Tibial nerve (tissue), 4 donors: Measurements from ENCODE around the gene SEMA3E. TPM values are rescaled to one million over a fixed set of nuclear protein-coding genes. Genes with fewer than 3 reads are reported as not detected.
"Not testable (repeated sequence)": the region's sequence is repeated elsewhere in the genome, so short reads cannot be mapped to it uniquely, and the experiment has no call there.

Experiments
- DNase-seq, 2 donors: peaks; one replicate each; pipeline ENCODE4 v3.0.0-alpha.2; 2019; ENCODE audit warnings: low spot score in 2 of 2
- H3K27ac ChIP-seq, 4 donors: fragments of 200-600 bp; sonication (generic) in 3 of 4; one replicate each; pipeline ENCODE4 v1.5.1; 2017 to 2019; ENCODE audit warnings: mild to moderate bottlenecking in 1 of 4
- H3K27me3 ChIP-seq, 2 donors: fragments of 200-600 bp; sonication (generic) in 1 of 2; one replicate each; pipeline versions ENCODE4 v1.5.1 to v1.6.0; 2017 to 2019
- H3K36me3 ChIP-seq, 3 donors: fragments of 200-600 bp; sonication (generic); one replicate each; pipeline ENCODE4 v1.5.1; 2018 to 2019
- H3K4me1 ChIP-seq, 4 donors: fragments of 200-600 bp; sonication (generic) in 3 of 4; one replicate each; pipeline ENCODE4 v1.5.1; 2017 to 2019
- H3K4me3 ChIP-seq, 4 donors: fragments of 200-600 bp; sonication (generic) in 3 of 4; one replicate each; pipeline ENCODE4 v1.5.1; 2017 to 2019; ENCODE audit warnings: mild to moderate bottlenecking in 1 of 4, moderate library complexity in 1 of 4
- H3K9me3 ChIP-seq, 4 donors: fragments of 200-600 bp; sonication (generic) in 3 of 4; one replicate each; pipeline ENCODE4 v1.5.1; 2017 to 2019
- CTCF ChIP-seq, 5 experiments: fragments of 200-600 bp in 3 of 5; fragments of 450-650 bp in 2 of 5; sonication (generic) in 3 of 5; IDR thresholded peaks; one replicate each; pipeline ENCODE4 v1.5.1; 2016 to 2019; ENCODE audit warnings: antibody characterized with exemption in 5 of 5, mild to moderate bottlenecking in 3 of 5, moderate library complexity in 2 of 5
- EP300 ChIP-seq, 2 donors: sonication (generic); formaldehyde crosslinking; IDR thresholded peaks; one replicate each; pipeline ENCODE4 v1.6.1; 2017; ENCODE audit warnings: antibody characterized with exemption in 2 of 2, mild to moderate bottlenecking in 1 of 2
- POLR2A ChIP-seq, 2 donors: fragments of 450-650 bp; IDR thresholded peaks; one replicate each; pipeline ENCODE4 v1.6.1; 2017; ENCODE audit warnings: antibody characterized with exemption in 2 of 2, mild to moderate bottlenecking in 2 of 2, moderate library complexity in 2 of 2
- WGBS, 2 donors: methylation state at CpG; one replicate each; pipeline ENCODE4 v1.1.5; 2018; 5-methylcytosine and 5-hydroxymethylcytosine counted together
- total RNA-seq, 4 donors: library from RNA; depleted of rRNA; stranded (reverse); fragments of >200 nt; gene quantifications; one replicate each; pipeline ENCODE4 v1.1.0, GENCODE V29; 2016

Gene SEMA3E
- total RNA-seq, 4 donors from 2014 or later: 0.60 to 21.9 (median 2.9) TPM

GRCh38 chr7:83677180-83677866 lies 28.4 kb upstream of the SEMA3E start:
- Histone ChIP-seq H3K27me3 (no peaks in the 10 kb centered on the region), H3K36me3 (no peaks in the 10 kb centered on the region), H3K9me3 (peaks cover 0 to 5% (median 0%) of the 10 kb centered on the region in 4 donors), H3K27ac (no peak overlapping the region), H3K4me3 (no peak overlapping the region), H3K4me1 (peaks cover 0 to 11% (median 0%) of the 10 kb centered on the region in 4 donors)
- no peak for DNase-seq
- no peak for TF ChIP-seq CTCF (IDR thresholded peaks at IDR 0.05)
- TF ChIP-seq POLR2A (IDR thresholded peaks at IDR 0.05): no peak
- no peak for TF ChIP-seq EP300 (IDR thresholded peaks at IDR 0.05)
- WGBS, 2 donors: 58 to 59% methylated on average over 4 of the region's 4 CpGs

GRCh38 chr7:83673291-83673690 lies 24.4 kb upstream of the SEMA3E start:
- H3K36me3 ChIP-seq, H3K27me3 ChIP-seq, H3K27ac ChIP-seq, H3K4me3 ChIP-seq, H3K9me3 ChIP-seq, DNase-seq: not testable (repeated sequence)
- H3K4me1 ChIP-seq: peaks cover 0 to 11% (median 0%) of the 10 kb centered on the region in 4 donors
- 93 to 98% methylated on average over 22 to 25 of the region's 28 CpGs for WGBS, 2 donors

DNA sequence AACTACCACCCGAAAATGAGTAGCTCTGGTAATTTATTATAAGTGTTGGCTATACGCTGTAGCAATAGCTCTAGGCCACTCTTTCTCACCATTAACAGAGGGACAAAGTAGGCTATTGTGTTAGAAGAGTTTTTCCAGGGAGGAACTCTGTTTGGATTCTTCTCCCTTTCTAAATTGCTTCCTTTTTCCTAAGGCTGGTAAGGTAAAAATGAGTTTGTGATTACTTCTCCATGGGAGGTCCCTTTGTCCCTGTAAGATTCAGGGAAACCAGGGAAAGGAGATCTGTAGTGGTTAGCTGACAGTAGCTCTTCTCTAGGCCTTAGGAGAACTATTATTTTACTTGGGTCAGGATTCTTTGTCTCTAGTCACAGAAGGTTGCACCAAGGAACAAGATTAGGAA lies 23.2 kb upstream of the SEMA3E start:
- TF ChIP-seq EP300 (IDR thresholded peaks at IDR 0.05): no peak
- no peak for TF ChIP-seq POLR2A (IDR thresholded peaks at IDR 0.05)
- no peak for TF ChIP-seq CTCF (IDR thresholded peaks at IDR 0.05)
- no peaks in the 10 kb centered on the region for H3K27me3 ChIP-seq
- H3K9me3 ChIP-seq: peaks cover 0 to 5% (median 0%) of the 10 kb centered on the region in 4 donors
- peaks cover 0 to 6% (median 0%) of the 10 kb centered on the region in 4 donors for H3K4me1 ChIP-seq
- no peaks in the 10 kb centered on the region for H3K36me3 ChIP-seq
- no peak for DNase-seq
- H3K27ac ChIP-seq: no peak overlapping the region
- H3K4me3 ChIP-seq: no peak overlapping the region
- 81 to 85% methylated on average over 2 of the region's 2 CpGs for WGBS, 2 donors

DNA sequence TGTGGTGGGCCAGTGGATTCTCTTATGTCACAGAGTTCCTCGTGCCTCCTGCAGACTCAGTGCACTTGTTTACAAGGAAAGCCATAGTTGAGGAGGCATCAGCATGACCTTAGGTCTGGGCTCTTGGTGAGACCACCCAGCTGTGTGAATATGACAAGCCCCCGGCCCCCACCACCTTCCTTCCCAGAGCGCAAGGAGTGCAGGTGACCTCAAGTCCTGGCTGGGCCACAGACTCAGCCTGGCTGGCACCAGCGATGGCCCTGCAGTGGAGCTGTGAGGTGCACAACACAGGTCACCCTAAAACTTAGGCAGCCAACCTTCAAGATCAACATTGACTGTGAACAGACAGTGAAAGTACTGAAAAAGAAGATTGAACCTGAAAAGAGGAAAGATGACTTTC lies 14.2 kb upstream of the SEMA3E start:
- Histone ChIP-seq H3K4me3 (no peak overlapping the region), H3K27ac (no peak overlapping the region), H3K36me3 (no peaks in the 10 kb centered on the region), H3K4me1 (no peaks in the 10 kb centered on the region), H3K9me3 (no peaks in the 10 kb centered on the region), H3K27me3 (no peaks in the 10 kb centered on the region)
- no peak for TF ChIP-seq CTCF (IDR thresholded peaks at IDR 0.05)
- TF ChIP-seq POLR2A (IDR thresholded peaks at IDR 0.05): no peak
- no peak for TF ChIP-seq EP300 (IDR thresholded peaks at IDR 0.05)
- 86 to 96% methylated on average over 4 of the region's 4 CpGs for WGBS, 2 donors
- DNase-seq: no peak

- H3K4me3 ChIP-seq: no peak overlapping the region
- WGBS, 2 donors: 32 to 38% methylated on average over 2 of the region's 2 CpGs
- no peaks in the 10 kb centered on the region for H3K4me1 ChIP-seq
- H3K36me3 ChIP-seq: no peaks in the 10 kb centered on the region
- no peak for DNase-seq
- no peak overlapping the region for H3K27ac ChIP-seq
- no peaks in the 10 kb centered on the region for H3K27me3 ChIP-seq
- TF ChIP-seq EP300 (IDR thresholded peaks at IDR 0.05) (no peak), POLR2A (IDR thresholded peaks at IDR 0.05) (no peak), CTCF (IDR thresholded peaks at IDR 0.05) (no peak)
- no peaks in the 10 kb centered on the region for H3K9me3 ChIP-seq
These were observed 9.2 kb upstream of the SEMA3E start for GRCh38 chr7:83658126-83658525.
